DOHH2 (cell line): Measurements from ENCODE around the gene ARL2BP.

Source experiments
- EZH2phosphoT487 ChIP-seq: fragments of 200-600 bp; sonication (generic); IDR thresholded peaks from 2 replicates; pipeline ENCODE4 v1.6.1; 2017; ENCODE audit warnings: borderline replicate concordance, mild to moderate bottlenecking, antibody characterized with exemption, low read length, moderate library complexity, mixed read lengths
- TF ChIP-seq, protein P1 (sequence below): fragments of 200-600 bp; sonication (generic); IDR thresholded peaks from one replicate; pipeline ENCODE4 v1.5.1; 2014; ENCODE audit warnings: antibody characterized with exemption, mild to moderate bottlenecking, low read depth, low read length; ENCODE audit not compliant: poor library complexity, severe bottlenecking

DNA sequence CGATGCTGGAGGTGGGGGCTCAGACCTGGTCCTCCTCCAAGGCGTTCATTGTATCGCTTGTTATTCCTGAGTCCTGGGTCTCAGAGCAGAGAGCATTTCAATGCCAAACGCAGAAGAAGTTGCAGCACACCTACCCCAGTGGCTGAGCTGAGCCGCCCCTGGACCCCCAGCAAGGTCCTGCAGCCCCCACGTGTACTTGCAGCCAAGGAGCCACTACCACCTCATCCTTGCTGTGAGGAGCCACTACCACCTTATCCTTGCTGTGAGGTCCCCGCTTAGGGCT, 25.9 kb downstream of the ARL2BP start:
- TF ChIP-seq, protein P1, sequence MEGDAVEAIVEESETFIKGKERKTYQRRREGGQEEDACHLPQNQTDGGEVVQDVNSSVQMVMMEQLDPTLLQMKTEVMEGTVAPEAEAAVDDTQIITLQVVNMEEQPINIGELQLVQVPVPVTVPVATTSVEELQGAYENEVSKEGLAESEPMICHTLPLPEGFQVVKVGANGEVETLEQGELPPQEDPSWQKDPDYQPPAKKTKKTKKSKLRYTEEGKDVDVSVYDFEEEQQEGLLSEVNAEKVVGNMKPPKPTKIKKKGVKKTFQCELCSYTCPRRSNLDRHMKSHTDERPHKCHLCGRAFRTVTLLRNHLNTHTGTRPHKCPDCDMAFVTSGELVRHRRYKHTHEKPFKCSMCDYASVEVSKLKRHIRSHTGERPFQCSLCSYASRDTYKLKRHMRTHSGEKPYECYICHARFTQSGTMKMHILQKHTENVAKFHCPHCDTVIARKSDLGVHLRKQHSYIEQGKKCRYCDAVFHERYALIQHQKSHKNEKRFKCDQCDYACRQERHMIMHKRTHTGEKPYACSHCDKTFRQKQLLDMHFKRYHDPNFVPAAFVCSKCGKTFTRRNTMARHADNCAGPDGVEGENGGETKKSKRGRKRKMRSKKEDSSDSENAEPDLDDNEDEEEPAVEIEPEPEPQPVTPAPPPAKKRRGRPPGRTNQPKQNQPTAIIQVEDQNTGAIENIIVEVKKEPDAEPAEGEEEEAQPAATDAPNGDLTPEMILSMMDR = no peak
- no peak for TF ChIP-seq EZH2phosphoT487
